ENCODE measurements around the gene CYP27C1. TPM values are rescaled to one million over a fixed set of nuclear protein-coding genes. Genes with fewer than 3 reads are reported as not detected.
A peak's percentile ranks its signal among the peaks of the same experiment; 100 is the strongest.

The CYP27C1 gene
- total RNA-seq, 1 donor from 2014 or later: 8.0 TPM

- Mint-ChIP-seq H3K27me3 (no peaks in the 10 kb centered on the region), H3K27ac (no peak overlapping the region), H3K9me3 (ENCODE audit: low read depth) (no peaks in the 10 kb centered on the region), H3K36me3 (ENCODE audit: insufficient read depth) (peaks cover 11% of the 10 kb centered on the region), H3K4me1 (ENCODE audit: low read depth) (peaks cover 8% of the 10 kb centered on the region), H3K4me3 (ENCODE audit: low read depth) (no peak overlapping the region)
- no peak for TF ChIP-seq CTCF (IDR thresholded peaks at IDR 0.05; ENCODE audit: unreplicated experiment)
- no peak for DNase-seq (ENCODE audit: low spot score, unreplicated experiment)
Observed at GRCh38 chr2:127187081-127187775, 32.9 kb downstream of the CYP27C1 start.

- Mint-ChIP-seq H3K36me3 (ENCODE audit: insufficient read depth) (peaks cover 10% of the 10 kb centered on the region), H3K9me3 (ENCODE audit: low read depth) (peaks cover 1% of the 10 kb centered on the region), H3K27ac (no peak overlapping the region), H3K27me3 (no peaks in the 10 kb centered on the region), H3K4me3 (ENCODE audit: low read depth) (no peak overlapping the region), H3K4me1 (ENCODE audit: low read depth) (peaks cover 8% of the 10 kb centered on the region)
- DNase-seq (ENCODE audit: low spot score, unreplicated experiment): no peak
- no peak for TF ChIP-seq CTCF (IDR thresholded peaks at IDR 0.05; ENCODE audit: unreplicated experiment)
Observed at GRCh38 chr2:127185705-127186104, 34.4 kb downstream of the CYP27C1 start.

- peaks cover 13% of the 10 kb centered on the region for H3K36me3 Mint-ChIP-seq (ENCODE audit: insufficient read depth)
- no peak for DNase-seq (ENCODE audit: low spot score, unreplicated experiment)
- no peaks in the 10 kb centered on the region for H3K27me3 Mint-ChIP-seq
- no peak overlapping the region for H3K4me3 Mint-ChIP-seq (ENCODE audit: low read depth)
- peaks cover 5% of the 10 kb centered on the region for H3K9me3 Mint-ChIP-seq (ENCODE audit: low read depth)
- no peak overlapping the region for H3K27ac Mint-ChIP-seq
- TF ChIP-seq CTCF (IDR thresholded peaks at IDR 0.05; ENCODE audit: unreplicated experiment): no peak
- peaks cover 8% of the 10 kb centered on the region for H3K4me1 Mint-ChIP-seq (ENCODE audit: low read depth)
Observed at GRCh38 chr2:127185093-127185492, 35.0 kb downstream of the CYP27C1 start.

- DNase-seq (ENCODE audit: low spot score, unreplicated experiment): no peak
- no peak overlapping the region for H3K4me3 Mint-ChIP-seq (ENCODE audit: low read depth)
- H3K27me3 Mint-ChIP-seq: no peaks in the 10 kb centered on the region
Observed at GRCh38 chr2:127183771-127184170, 36.3 kb downstream of the CYP27C1 start.

More at GRCh38 chr2:127183771-127184170, 36.3 kb downstream of the CYP27C1 start:
- Mint-ChIP-seq H3K36me3 (ENCODE audit: insufficient read depth) (peaks cover 11% of the 10 kb centered on the region), H3K9me3 (ENCODE audit: low read depth) (peaks cover 15% of the 10 kb centered on the region), H3K27ac (peak overlapping the region; percentile 28), H3K4me1 (ENCODE audit: low read depth) (peaks cover 8% of the 10 kb centered on the region)
- no peak for TF ChIP-seq CTCF (IDR thresholded peaks at IDR 0.05; ENCODE audit: unreplicated experiment)

Data from progenitor cell of endocrine pancreas (in vitro differentiated cells).